Neuronal stem cell (in vitro differentiated cells): Measurements from ENCODE around the gene UBASH3B.

Experiments
- DNase-seq: peaks from one replicate; pipeline ENCODE4 v3.0.0-alpha.2; 2013; ENCODE audit warnings: low spot score
- H2AFZ ChIP-seq: one replicate; pipeline ENCODE4 v1.6.1; 2013; ENCODE audit warnings: mild to moderate bottlenecking, low read length, inconsistent platforms
- H2AK5ac ChIP-seq: 2 replicates; pipeline ENCODE4 v1.6.1; 2013; ENCODE audit warnings: low read depth, mild to moderate bottlenecking, inconsistent platforms, low read length, moderate library complexity, mixed read lengths
- H2BK120ac ChIP-seq: 2 replicates; pipeline ENCODE4 v1.6.1; 2013; ENCODE audit warnings: low read depth, mild to moderate bottlenecking, inconsistent platforms, low read length, moderate library complexity, mixed read lengths
- H2BK12ac ChIP-seq: one replicate; pipeline ENCODE4 v1.6.1; 2013; ENCODE audit warnings: low read length, inconsistent platforms
- H2BK15ac ChIP-seq: 2 replicates; pipeline ENCODE4 v1.6.1; 2013; ENCODE audit warnings: mild to moderate bottlenecking, low read length, inconsistent platforms, mixed read lengths
- H2BK5ac ChIP-seq: one replicate; pipeline ENCODE4 v1.6.1; 2013; ENCODE audit warnings: inconsistent platforms, mild to moderate bottlenecking, low read length, moderate library complexity
- H3K14ac ChIP-seq: one replicate; pipeline ENCODE4 v1.6.1; 2013; ENCODE audit warnings: low read length, inconsistent platforms
- H3K18ac ChIP-seq: 2 replicates; pipeline ENCODE4 v1.6.1; 2013; ENCODE audit warnings: low read length, inconsistent platforms
- H3K23ac ChIP-seq: 2 replicates; pipeline ENCODE4 v1.6.1; 2013; ENCODE audit warnings: low read depth, mild to moderate bottlenecking, mixed read lengths, low read length, inconsistent platforms; ENCODE audit not compliant: poor library complexity
- H3K27ac ChIP-seq: replicated peaks from 3 replicates; pipeline ENCODE4 v1.5.1; 2013; ENCODE audit warnings: low read length, inconsistent platforms
- H3K27me3 ChIP-seq, 3 experiments: 2 replicates each; pipeline ENCODE4 v1.6.1; 2013; ENCODE audit warnings: low read length in 3 of 3, mild to moderate bottlenecking in 2 of 3, inconsistent platforms in 1 of 3, low read depth in 1 of 3, mixed read lengths in 1 of 3, moderate library complexity in 1 of 3; ENCODE audit not compliant: control insufficient read depth in 3 of 3, insufficient read depth in 3 of 3
- H3K36me3 ChIP-seq, 2 donors: replicated peaks in 1 of 2; 2 replicates each; pipeline ENCODE4 v1.6.1; 2013; ENCODE audit warnings: low read length in 2 of 2; ENCODE audit not compliant: control insufficient read depth in 2 of 2, insufficient read depth in 2 of 2
- H3K4ac ChIP-seq: 2 replicates; pipeline ENCODE4 v1.6.1; 2013; ENCODE audit warnings: inconsistent platforms, mild to moderate bottlenecking, low read length, moderate library complexity
- H3K4me1 ChIP-seq, 2 donors: 1 replicate in 1 of 2; 2 replicates in 1 of 2; pipeline ENCODE4 v1.6.1; 2013; ENCODE audit warnings: low read length in 2 of 2, low read depth in 1 of 2; ENCODE audit not compliant: control insufficient read depth in 2 of 2, insufficient read depth in 1 of 2
- H3K4me2 ChIP-seq: one replicate; pipeline ENCODE4 v1.6.1; 2013; ENCODE audit warnings: mild to moderate bottlenecking, low read length, inconsistent platforms; ENCODE audit not compliant: insufficient read depth, poor library complexity, severe bottlenecking
- H3K4me3 ChIP-seq, 2 donors: 2 replicates each; pipeline ENCODE4 v1.5.1; 2013; ENCODE audit warnings: low read length in 2 of 2, mild to moderate bottlenecking in 2 of 2, inconsistent platforms in 1 of 2, moderate library complexity in 1 of 2
- H3K79me1 ChIP-seq: one replicate; pipeline ENCODE4 v1.6.1; 2013; ENCODE audit warnings: low read depth, mild to moderate bottlenecking, inconsistent platforms, low read length, moderate library complexity
- H3K9ac ChIP-seq: one replicate; pipeline ENCODE4 v1.6.1; 2013; ENCODE audit warnings: mild to moderate bottlenecking, low read depth, low read length, inconsistent platforms; ENCODE audit not compliant: poor library complexity
- H3K9me3 ChIP-seq, 2 donors: replicated peaks in 1 of 2; 2 replicates each; pipeline versions ENCODE3 to v1.6.1; 2013; ENCODE audit warnings: low read length in 2 of 2, mild to moderate bottlenecking in 2 of 2, inconsistent platforms in 1 of 2, low read depth in 1 of 2, mixed read lengths in 1 of 2, moderate library complexity in 1 of 2; ENCODE audit not compliant: control insufficient read depth in 2 of 2, insufficient read depth in 1 of 2
- H4K8ac ChIP-seq: one replicate; pipeline ENCODE4 v1.6.1; 2013; ENCODE audit warnings: low read depth, mild to moderate bottlenecking, inconsistent platforms, low read length, moderate library complexity
- H4K91ac ChIP-seq: one replicate; pipeline ENCODE4 v1.6.1; 2013; ENCODE audit warnings: low read length, low read depth, mild to moderate bottlenecking, inconsistent platforms; ENCODE audit not compliant: poor library complexity
- WGBS, 2 donors: extraction: QIAGEN DNeasy Blood & Tissue Kit; methylation state at CpG; one replicate each; pipeline ENCODE4 v1.1.7; 2013; ENCODE audit warnings: missing lambda C conversion rate in 2 of 2, mixed read lengths in 1 of 2; ENCODE audit not compliant: insufficient read length in 2 of 2, insufficient replicate concordance in 1 of 2; ENCODE audit errors: extremely low coverage in 2 of 2; 5-methylcytosine and 5-hydroxymethylcytosine counted together

The UBASH3B gene

GRCh38 chr11:122652495-122652894 is 3.0 kb upstream of the UBASH3B start:
- no peak overlapping the region for H2BK5ac ChIP-seq
- no peak overlapping the region for H3K4me2 ChIP-seq
- no peaks in the 10 kb centered on the region for H3K9me3 ChIP-seq
- no peaks in the 10 kb centered on the region for H3K36me3 ChIP-seq
- no peak overlapping the region for H3K23ac ChIP-seq
- WGBS, 2 donors, result no CpG with 5 or more reads among the region's 2 CpGs
- H4K8ac ChIP-seq, result no peak overlapping the region
- H3K27me3 ChIP-seq, result peaks cover 0 to 27% (median 9%) of the 10 kb centered on the region in 3 experiments
- no peak for DNase-seq
- no peak overlapping the region for H2AK5ac ChIP-seq
- H3K4ac ChIP-seq, result no peak overlapping the region
- no peak overlapping the region for H3K27ac ChIP-seq
- H3K14ac ChIP-seq, result no peak overlapping the region
- H2BK12ac ChIP-seq, result no peak overlapping the region
- no peak overlapping the region for H4K91ac ChIP-seq
- H3K18ac ChIP-seq, result no peak overlapping the region
- no peaks in the 10 kb centered on the region for H3K79me1 ChIP-seq
- H3K9ac ChIP-seq, result no peak overlapping the region
- no peak overlapping the region for H2AFZ ChIP-seq
- H3K4me1 ChIP-seq, result peaks cover 0 to 2% of the 10 kb centered on the region in 2 donors
- no peak overlapping the region for H3K4me3 ChIP-seq
- H2BK15ac ChIP-seq, result no peak overlapping the region
- H2BK120ac ChIP-seq, result no peak overlapping the region

- Histone ChIP-seq H3K18ac (no peak overlapping the region), H3K27ac (no peak overlapping the region), H2BK15ac (no peak overlapping the region), H2BK120ac (no peak overlapping the region), H4K91ac (no peak overlapping the region), H3K23ac (no peak overlapping the region), H3K4ac (no peak overlapping the region), H3K14ac (no peak overlapping the region), H3K9me3 (peaks cover 2 to 5% of the 10 kb centered on the region in 2 donors), H2AK5ac (no peak overlapping the region), H2BK12ac (no peak overlapping the region), H3K79me1 (no peaks in the 10 kb centered on the region), H3K4me2 (no peak overlapping the region), H4K8ac (no peak overlapping the region), H3K9ac (no peak overlapping the region), H2BK5ac (no peak overlapping the region), H2AFZ (no peak overlapping the region), H3K27me3 (peaks cover 0 to 20% (median 9%) of the 10 kb centered on the region in 3 experiments), H3K4me1 (peaks cover 0 to 2% of the 10 kb centered on the region in 2 donors), H3K4me3 (no peak overlapping the region), H3K36me3 (no peaks in the 10 kb centered on the region)
- DNase-seq, result no peak
- WGBS, 2 donors, result no CpG with 5 or more reads among the region's 7 CpGs
Measured at GRCh38 chr11:122653916-122654585, 1.5 kb upstream of the UBASH3B start.

- Histone ChIP-seq H3K27ac (peak overlapping the region; percentile 79), H4K8ac (no peak overlapping the region), H3K9me3 (peaks cover 2 to 5% of the 10 kb centered on the region in 2 donors), H2AFZ (peak overlapping the region; percentile 92), H4K91ac (no peak overlapping the region), H2BK120ac (no peak overlapping the region), H2BK12ac (peak overlapping the region; percentile 76), H3K4me1 (peaks cover 1 to 5% of the 10 kb centered on the region in 2 donors), H3K23ac (peak overlapping the region; percentile 66), H3K79me1 (no peaks in the 10 kb centered on the region), H3K4me3 (peak overlapping the region; percentile 59 to 97), H3K18ac (peak overlapping the region; percentile 95), H3K36me3 (no peaks in the 10 kb centered on the region), H3K4ac (no peak overlapping the region), H3K4me2 (peak overlapping the region; percentile 80), H2BK5ac (peak overlapping the region; percentile 67), H2AK5ac (no peak overlapping the region), H3K14ac (peak overlapping the region; percentile 87), H3K9ac (peak overlapping the region; percentile 86), H2BK15ac (peak overlapping the region; percentile 77), H3K27me3 (peaks cover 0 to 20% (median 9%) of the 10 kb centered on the region in 3 experiments)
- no CpG with 5 or more reads among the region's 66 CpGs for WGBS, 2 donors
- peak; percentile 59 for DNase-seq
Measured at GRCh38 chr11:122656073-122656630, 630 bp downstream of the UBASH3B start.

GRCh38 chr11:122656631-122657101 is 1.1 kb downstream of the UBASH3B start:
- Histone ChIP-seq H2BK15ac (peak overlapping the region; percentile 77), H3K4me2 (peak overlapping the region; percentile 80), H3K4ac (no peak overlapping the region), H4K8ac (no peak overlapping the region), H3K4me3 (peak overlapping the region; percentile 59 to 97), H2AFZ (peak overlapping the region; percentile 92), H2BK12ac (no peak overlapping the region), H3K4me1 (peaks cover 4 to 10% of the 10 kb centered on the region in 2 donors), H3K18ac (peak overlapping the region; percentile 95), H3K9me3 (peaks cover 2 to 5% of the 10 kb centered on the region in 2 donors), H3K9ac (peak overlapping the region; percentile 86), H4K91ac (no peak overlapping the region), H3K27me3 (peaks cover 0 to 20% (median 9%) of the 10 kb centered on the region in 3 experiments), H3K27ac (no peak overlapping the region), H3K36me3 (no peaks in the 10 kb centered on the region), H3K79me1 (no peaks in the 10 kb centered on the region), H3K14ac (peak overlapping the region; percentile 42), H2BK5ac (no peak overlapping the region), H3K23ac (peak overlapping the region; percentile 8), H2BK120ac (no peak overlapping the region), H2AK5ac (no peak overlapping the region)
- peak; percentile 32 for DNase-seq
- WGBS, 2 donors, result no CpG with 5 or more reads among the region's 25 CpGs
